ENCODE results near the gene FBXO11. TPM values are rescaled to one million over a fixed set of nuclear protein-coding genes. Genes with fewer than 3 reads are reported as not detected.

Gene FBXO11
- total RNA-seq, 1 experiment from 2014 or later: 104 TPM

- H3K36me3 ChIP-seq (ENCODE audit: insufficient read depth, low read length): peaks cover 7% of the 10 kb centered on the region
- H3K4me2 ChIP-seq (ENCODE audit: low read depth, low read length, poor library complexity, severe bottlenecking): no peak overlapping the region
- peaks cover 37% of the 10 kb centered on the region for H3K4me1 ChIP-seq (ENCODE audit: low read length)
- H3K27me3 ChIP-seq (ENCODE audit: low read length): no peaks in the 10 kb centered on the region
- peaks cover 10% of the 10 kb centered on the region for H4K20me1 ChIP-seq (ENCODE audit: insufficient read depth, low read depth, low read length)
- peak overlapping the region; percentile 28; the same call in 1 of the 2 replicates for H3K27ac ChIP-seq (ENCODE audit: low read length)
- no peak overlapping the region for H3K9ac ChIP-seq (ENCODE audit: low read length)
- H3K9me3 ChIP-seq (ENCODE audit: low read length): no peaks in the 10 kb centered on the region
- no peaks in the 10 kb centered on the region for H3K9me2 ChIP-seq (replicated peaks; ENCODE audit: insufficient read depth, low read length)
- no peak for DNase-seq
- H3K79me2 ChIP-seq (ENCODE audit: low read length): peaks cover 99% of the 10 kb centered on the region
- no peak overlapping the region for H3K4me3 ChIP-seq (ENCODE audit: low read length)
- no peak overlapping the region for H2AFZ ChIP-seq (ENCODE audit: low read length)
Observed at GRCh38 chr2:47850198-47850597, 56.1 kb downstream of the FBXO11 start.

GRCh38 chr2:47849368-47849767 lies 56.9 kb downstream of the FBXO11 start:
- Histone ChIP-seq H3K79me2 (ENCODE audit: low read length) (peaks cover 99% of the 10 kb centered on the region), H3K9me2 (replicated peaks; ENCODE audit: insufficient read depth, low read length) (no peaks in the 10 kb centered on the region), H3K27me3 (ENCODE audit: low read length) (no peaks in the 10 kb centered on the region), H3K27ac (ENCODE audit: low read length) (peak overlapping the region; percentile 28; the same call in 1 of the 2 replicates), H3K36me3 (ENCODE audit: insufficient read depth, low read length) (peaks cover 7% of the 10 kb centered on the region), H3K4me1 (ENCODE audit: low read length) (peaks cover 45% of the 10 kb centered on the region), H2AFZ (ENCODE audit: low read length) (no peak overlapping the region), H3K4me2 (ENCODE audit: low read depth, low read length, poor library complexity, severe bottlenecking) (no peak overlapping the region), H4K20me1 (ENCODE audit: insufficient read depth, low read depth, low read length) (peaks cover 10% of the 10 kb centered on the region), H3K4me3 (ENCODE audit: low read length) (no peak overlapping the region), H3K9ac (ENCODE audit: low read length) (no peak overlapping the region), H3K9me3 (ENCODE audit: low read length) (no peaks in the 10 kb centered on the region)
- no peak for DNase-seq

DNA sequence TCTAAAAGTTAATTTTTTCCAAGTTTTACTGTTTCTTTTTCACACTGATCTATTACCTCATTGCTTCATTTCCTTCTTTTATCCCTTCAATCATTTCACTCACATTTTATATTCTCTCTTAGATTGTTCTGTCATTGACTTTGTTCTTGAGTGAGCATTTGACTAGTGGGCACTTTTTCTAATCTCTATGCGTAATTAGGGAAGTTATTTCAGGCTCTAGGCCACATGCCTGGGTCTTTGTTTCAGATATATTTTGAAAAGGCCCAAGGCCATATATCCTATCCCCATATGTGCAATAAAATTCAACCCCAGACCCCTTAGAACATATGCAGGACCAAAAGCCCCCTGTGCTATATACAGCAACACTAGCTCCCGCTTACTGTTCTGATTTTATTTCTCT lies 62.1 kb downstream of the FBXO11 start:
- Histone ChIP-seq H3K4me2 (ENCODE audit: low read depth, low read length, poor library complexity, severe bottlenecking) (no peak overlapping the region), H3K27me3 (ENCODE audit: low read length) (no peaks in the 10 kb centered on the region), H3K9me2 (replicated peaks; ENCODE audit: insufficient read depth, low read length) (no peaks in the 10 kb centered on the region), H3K4me1 (ENCODE audit: low read length) (peaks cover 36% of the 10 kb centered on the region), H3K9me3 (ENCODE audit: low read length) (no peaks in the 10 kb centered on the region), H3K79me2 (ENCODE audit: low read length) (peaks cover 94% of the 10 kb centered on the region), H3K36me3 (ENCODE audit: insufficient read depth, low read length) (peaks cover 5% of the 10 kb centered on the region; the same call in 1 of the 2 replicates), H4K20me1 (ENCODE audit: insufficient read depth, low read depth, low read length) (peaks cover 3% of the 10 kb centered on the region; the same call in 1 of the 2 replicates), H3K9ac (ENCODE audit: low read length) (no peak overlapping the region), H3K4me3 (ENCODE audit: low read length) (no peak overlapping the region), H3K27ac (ENCODE audit: low read length) (peak overlapping the region; percentile 29), H2AFZ (ENCODE audit: low read length) (no peak overlapping the region)
- no peak for DNase-seq

- H3K4me2 ChIP-seq (ENCODE audit: low read depth, low read length, poor library complexity, severe bottlenecking): no peak overlapping the region
- H3K36me3 ChIP-seq (ENCODE audit: insufficient read depth, low read length): peaks cover 11% of the 10 kb centered on the region; the same call in 1 of the 2 replicates
- no peak overlapping the region for H3K9ac ChIP-seq (ENCODE audit: low read length)
- no peaks in the 10 kb centered on the region for H3K9me3 ChIP-seq (ENCODE audit: low read length)
- peaks cover 93% of the 10 kb centered on the region for H3K79me2 ChIP-seq (ENCODE audit: low read length)
- peaks cover 3% of the 10 kb centered on the region; the same call in 1 of the 2 replicates for H4K20me1 ChIP-seq (ENCODE audit: insufficient read depth, low read depth, low read length)
- no peak overlapping the region for H3K27ac ChIP-seq (ENCODE audit: low read length)
- no peak overlapping the region for H3K4me3 ChIP-seq (ENCODE audit: low read length)
- H3K27me3 ChIP-seq (ENCODE audit: low read length): no peaks in the 10 kb centered on the region
- no peak overlapping the region for H2AFZ ChIP-seq (ENCODE audit: low read length)
- H3K4me1 ChIP-seq (ENCODE audit: low read length): peaks cover 36% of the 10 kb centered on the region
- no peak for DNase-seq
- H3K9me2 ChIP-seq (replicated peaks; ENCODE audit: insufficient read depth, low read length): no peaks in the 10 kb centered on the region
Observed at GRCh38 chr2:47843407-47843806, 62.9 kb downstream of the FBXO11 start.

GRCh38 chr2:47842846-47843245 lies 63.5 kb downstream of the FBXO11 start:
- Histone ChIP-seq H3K27ac (ENCODE audit: low read length) (no peak overlapping the region), H3K9me3 (ENCODE audit: low read length) (no peaks in the 10 kb centered on the region), H3K4me1 (ENCODE audit: low read length) (peaks cover 36% of the 10 kb centered on the region), H3K27me3 (ENCODE audit: low read length) (no peaks in the 10 kb centered on the region), H4K20me1 (ENCODE audit: insufficient read depth, low read depth, low read length) (no peaks in the 10 kb centered on the region; the same call in 1 of the 2 replicates), H2AFZ (ENCODE audit: low read length) (no peak overlapping the region), H3K36me3 (ENCODE audit: insufficient read depth, low read length) (peaks cover 13% of the 10 kb centered on the region; the same call in 1 of the 2 replicates), H3K9me2 (replicated peaks; ENCODE audit: insufficient read depth, low read length) (no peaks in the 10 kb centered on the region), H3K9ac (ENCODE audit: low read length) (no peak overlapping the region), H3K4me3 (ENCODE audit: low read length) (no peak overlapping the region), H3K4me2 (ENCODE audit: low read depth, low read length, poor library complexity, severe bottlenecking) (no peak overlapping the region), H3K79me2 (ENCODE audit: low read length) (peaks cover 89% of the 10 kb centered on the region)
- DNase-seq: no peak

GRCh38 chr2:47838686-47839085 lies 67.6 kb downstream of the FBXO11 start:
- DNase-seq: no peak
- H2AFZ ChIP-seq (ENCODE audit: low read length): no peak overlapping the region
- no peaks in the 10 kb centered on the region for H3K9me3 ChIP-seq (ENCODE audit: low read length)
- no peaks in the 10 kb centered on the region for H3K27me3 ChIP-seq (ENCODE audit: low read length)
- no peak overlapping the region for H3K4me2 ChIP-seq (ENCODE audit: low read depth, low read length, poor library complexity, severe bottlenecking)
- H3K9me2 ChIP-seq (replicated peaks; ENCODE audit: insufficient read depth, low read length): no peaks in the 10 kb centered on the region
- peaks cover 60% of the 10 kb centered on the region for H3K79me2 ChIP-seq (ENCODE audit: low read length)
- no peak overlapping the region for H3K4me3 ChIP-seq (ENCODE audit: low read length)
- H3K9ac ChIP-seq (ENCODE audit: low read length): no peak overlapping the region
- H3K27ac ChIP-seq (ENCODE audit: low read length): no peak overlapping the region
- peaks cover 44% of the 10 kb centered on the region for H3K36me3 ChIP-seq (ENCODE audit: insufficient read depth, low read length)
- H4K20me1 ChIP-seq (ENCODE audit: insufficient read depth, low read depth, low read length): no peaks in the 10 kb centered on the region
- H3K4me1 ChIP-seq (ENCODE audit: low read length): peaks cover 15% of the 10 kb centered on the region

DNA sequence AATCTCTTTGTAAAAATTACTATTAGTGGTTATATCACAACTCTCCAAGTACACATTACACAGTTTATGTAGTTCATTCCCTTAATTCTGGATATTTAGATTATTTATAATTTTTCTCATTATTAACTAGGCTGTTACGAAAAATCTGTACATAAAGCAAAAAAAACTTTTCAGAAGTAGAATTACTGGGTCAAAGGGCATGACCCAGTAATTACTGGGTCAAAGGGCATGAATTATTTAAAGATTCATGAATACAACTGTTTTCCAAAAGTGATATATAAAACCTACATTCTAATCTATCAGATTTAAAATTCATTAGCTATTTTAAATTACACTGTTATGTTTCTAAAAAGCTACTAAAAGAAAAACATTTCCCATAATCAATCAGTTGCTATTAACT lies 68.0 kb downstream of the FBXO11 start:
- no peak for DNase-seq
- no peak overlapping the region for H2AFZ ChIP-seq (ENCODE audit: low read length)
- H3K36me3 ChIP-seq (ENCODE audit: insufficient read depth, low read length): peaks cover 49% of the 10 kb centered on the region
- no peaks in the 10 kb centered on the region for H4K20me1 ChIP-seq (ENCODE audit: insufficient read depth, low read depth, low read length)
- no peaks in the 10 kb centered on the region for H3K9me2 ChIP-seq (replicated peaks; ENCODE audit: insufficient read depth, low read length)
- H3K9ac ChIP-seq (ENCODE audit: low read length): no peak overlapping the region
- H3K9me3 ChIP-seq (ENCODE audit: low read length): no peaks in the 10 kb centered on the region
- H3K4me3 ChIP-seq (ENCODE audit: low read length): no peak overlapping the region
- H3K4me1 ChIP-seq (ENCODE audit: low read length): peaks cover 19% of the 10 kb centered on the region
- H3K27ac ChIP-seq (ENCODE audit: low read length): no peak overlapping the region
- peaks cover 55% of the 10 kb centered on the region for H3K79me2 ChIP-seq (ENCODE audit: low read length)
- H3K4me2 ChIP-seq (ENCODE audit: low read depth, low read length, poor library complexity, severe bottlenecking): no peak overlapping the region
- H3K27me3 ChIP-seq (ENCODE audit: low read length): no peaks in the 10 kb centered on the region

DNA sequence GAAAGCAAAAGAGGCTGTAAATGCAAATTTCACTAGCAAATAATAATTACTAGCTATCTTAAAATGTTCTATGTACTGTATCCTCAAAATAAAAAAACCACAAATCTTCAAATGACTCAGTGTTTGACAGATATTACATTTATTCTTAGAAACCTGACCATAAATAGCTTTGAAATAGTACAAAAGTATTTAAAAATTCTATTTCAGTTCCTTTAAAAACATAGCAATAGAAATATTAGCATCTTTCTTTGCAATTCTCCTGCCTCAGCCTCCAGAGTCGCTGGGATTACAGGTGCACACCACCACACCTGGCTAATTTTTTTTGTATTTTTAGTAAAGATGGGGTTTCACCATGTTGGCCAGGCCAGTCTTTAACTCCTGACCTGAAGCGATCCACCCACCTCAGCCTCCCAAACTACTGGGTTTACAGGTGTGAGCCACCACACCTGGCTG lies 72.8 kb downstream of the FBXO11 start:
- H3K4me3 ChIP-seq (ENCODE audit: low read length): no peak overlapping the region
- no peak overlapping the region for H3K9ac ChIP-seq (ENCODE audit: low read length)
- H2AFZ ChIP-seq (ENCODE audit: low read length): no peak overlapping the region
- H3K27ac ChIP-seq (ENCODE audit: low read length): peak overlapping the region; percentile 55
- peaks cover 19% of the 10 kb centered on the region for H3K4me1 ChIP-seq (ENCODE audit: low read length)
- H3K9me3 ChIP-seq (ENCODE audit: low read length): no peaks in the 10 kb centered on the region
- H4K20me1 ChIP-seq (ENCODE audit: insufficient read depth, low read depth, low read length): no peaks in the 10 kb centered on the region
- no peak overlapping the region for H3K4me2 ChIP-seq (ENCODE audit: low read depth, low read length, poor library complexity, severe bottlenecking)
- peaks cover 72% of the 10 kb centered on the region for H3K36me3 ChIP-seq (ENCODE audit: insufficient read depth, low read length)
- H3K79me2 ChIP-seq (ENCODE audit: low read length): peaks cover 36% of the 10 kb centered on the region
- no peaks in the 10 kb centered on the region for H3K9me2 ChIP-seq (replicated peaks; ENCODE audit: insufficient read depth, low read length)
- no peaks in the 10 kb centered on the region for H3K27me3 ChIP-seq (ENCODE audit: low read length)
- peak; percentile 74 for DNase-seq

Data from Karpas-422 (cell line).